Inflammatory macrophage (primary cell): ENCODE measurements around the gene RTKN.

Experiments
- DNase-seq, 2 donors: peaks; one replicate each; pipeline ENCODE4 v3.0.0-alpha.2; 2020 to 2022

RTKN gene

DNA sequence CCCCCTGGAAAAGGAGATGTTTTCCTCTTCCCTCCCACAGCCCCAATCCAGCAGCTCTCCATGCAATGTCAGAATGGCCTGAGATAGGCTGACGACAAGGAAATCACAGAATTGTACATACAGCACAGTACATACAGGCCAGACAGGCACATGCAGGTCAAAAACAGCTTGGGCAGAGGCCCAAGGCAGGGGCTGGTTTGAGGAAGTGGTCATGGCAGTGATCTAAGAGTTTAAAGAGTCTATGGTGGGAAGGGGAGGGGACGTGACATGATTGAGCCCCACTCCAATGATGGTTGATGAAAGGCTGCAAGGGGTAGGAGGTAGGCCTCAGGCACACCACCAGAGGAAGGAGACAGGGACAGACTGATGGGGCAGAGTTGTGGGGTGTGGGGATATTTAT, 65.9 kb downstream of the RTKN start:
- DNase-seq: no peak
